T-cell (primary cell): Measurements from ENCODE around the gene TJP1. TPM values are rescaled to one million over a fixed set of nuclear protein-coding genes. Genes with fewer than 3 reads are reported as not detected.

Experiments
- ATAC-seq, 4 experiments: fragments of 200-7000 bp in 3 of 4; fragments of 150-1000 bp in 1 of 4; cut with Tn5 transposase; replicated peaks in 1 of 4; 1 replicate in 3 of 4; 2 replicates in 1 of 4; pipeline ENCODE4 v1.10.0; 2021; ENCODE audit warnings: moderate library complexity in 3 of 4, mild to moderate bottlenecking in 2 of 4, moderate number of reproducible peaks in 1 of 4
- CTCF ChIA-PET, 2 donors: fragments of 300-600 bp; sonication (Branson Sonifier 250); formaldehyde crosslinking; loops; one replicate each; lab custom pipeline; 2022; ENCODE audit warnings: antibody characterized with exemption in 2 of 2; lab: Charles Lee
- POLR2A ChIA-PET, 2 donors: fragments of 300-600 bp; sonication (Branson Sonifier 250); formaldehyde crosslinking; loops; one replicate each; lab custom pipeline; 2022; ENCODE audit warnings: antibody characterized with exemption in 2 of 2; lab: Charles Lee
- DNase-seq, 35 experiments: peaks; one replicate each; pipeline versions ENCODE4 v3.0.0 to v3.0.0-alpha.2; 2013 to 2023
- H3K27ac ChIP-seq: one replicate; pipeline ENCODE4 v1.5.1; 2013; ENCODE audit warnings: low read length
- H3K27me3 ChIP-seq, 2 experiments: replicated peaks in 1 of 2; 1 replicate in 1 of 2; 2 replicates in 1 of 2; pipeline versions ENCODE4 v1.6.1 to v1.7.0; 2013; ENCODE audit warnings: low read length in 1 of 2, mixed read lengths in 1 of 2; ENCODE audit not compliant: control insufficient read depth in 2 of 2, insufficient read depth in 2 of 2; ENCODE audit errors: extremely low read depth in 1 of 2
- H3K36me3 ChIP-seq, 2 donors: 1 replicate in 1 of 2; 2 replicates in 1 of 2; pipeline versions ENCODE4 v1.6.1 to v1.7.0; 2013; ENCODE audit warnings: low read length in 1 of 2; ENCODE audit not compliant: control insufficient read depth in 2 of 2, insufficient read depth in 1 of 2; ENCODE audit errors: extremely low read depth in 1 of 2
- H3K4me1 ChIP-seq, 2 experiments: 1 replicate in 1 of 2; 2 replicates in 1 of 2; pipeline versions ENCODE4 v1.6.1 to v1.7.0; 2013; ENCODE audit warnings: low read length in 2 of 2, mixed read lengths in 1 of 2; ENCODE audit not compliant: insufficient read depth in 2 of 2, control insufficient read depth in 1 of 2; ENCODE audit errors: extremely low read depth in 1 of 2
- H3K4me3 ChIP-seq, 2 donors: 1 replicate in 1 of 2; 2 replicates in 1 of 2; pipeline versions ENCODE4 v1.5.1 to v1.7.0; 2013; ENCODE audit warnings: mild to moderate bottlenecking in 2 of 2, low read length in 1 of 2, moderate library complexity in 1 of 2; ENCODE audit not compliant: control insufficient read depth in 1 of 2; ENCODE audit errors: extremely low read depth in 1 of 2
- H3K9me3 ChIP-seq: 2 replicates; pipeline ENCODE4 v1.7.0; 2013
- H3K27ac Mint-ChIP-seq, 2 donors: one replicate each; pipeline ENCODE4 v1.8.0; 2020 to 2021; ENCODE audit warnings: mild to moderate bottlenecking in 2 of 2, mixed read lengths in 2 of 2
- H3K27me3 Mint-ChIP-seq, 2 donors: one replicate each; pipeline ENCODE4 v1.8.0; 2021 to 2022; ENCODE audit warnings: mixed read lengths in 2 of 2
- H3K36me3 Mint-ChIP-seq: one replicate; pipeline ENCODE4 v1.8.0; 2021; ENCODE audit warnings: mixed read lengths
- H3K4me1 Mint-ChIP-seq, 3 donors: one replicate each; pipeline ENCODE4 v1.8.0; 2020 to 2022; ENCODE audit warnings: mixed read lengths in 3 of 3, mild to moderate bottlenecking in 1 of 3
- H3K4me3 Mint-ChIP-seq, 3 donors: one replicate each; pipeline ENCODE4 v1.8.0; 2020 to 2022; ENCODE audit warnings: mild to moderate bottlenecking in 3 of 3, mixed read lengths in 3 of 3, moderate library complexity in 3 of 3
- H3K9me3 Mint-ChIP-seq, 3 donors: one replicate each; pipeline ENCODE4 v1.8.0; 2020 to 2022; ENCODE audit warnings: mixed read lengths in 3 of 3
- WGBS: methylation state at CpG from one replicate; pipeline ENCODE4 v1.1.5; 2013; ENCODE audit warnings: missing lambda C conversion rate; ENCODE audit not compliant: insufficient coverage; 5-methylcytosine and 5-hydroxymethylcytosine counted together
- total RNA-seq, 35 experiments: library from RNA in 6 of 35; stranded (reverse) in 6 of 35; fragments of 120-200 nt in 1 of 35; gene quantifications; one replicate each; pipeline versions ENCODE4 v1.2.1 to v1.2.4 and lab custom pipeline; 2013 to 2026

Gene TJP1
- total RNA-seq, 5 donors from 2014 or later (not counting 1 experiment from before 2014, with no cell fraction given): 0.41 to 0.73 (median 0.53) TPM; not detected in 2

DNA sequence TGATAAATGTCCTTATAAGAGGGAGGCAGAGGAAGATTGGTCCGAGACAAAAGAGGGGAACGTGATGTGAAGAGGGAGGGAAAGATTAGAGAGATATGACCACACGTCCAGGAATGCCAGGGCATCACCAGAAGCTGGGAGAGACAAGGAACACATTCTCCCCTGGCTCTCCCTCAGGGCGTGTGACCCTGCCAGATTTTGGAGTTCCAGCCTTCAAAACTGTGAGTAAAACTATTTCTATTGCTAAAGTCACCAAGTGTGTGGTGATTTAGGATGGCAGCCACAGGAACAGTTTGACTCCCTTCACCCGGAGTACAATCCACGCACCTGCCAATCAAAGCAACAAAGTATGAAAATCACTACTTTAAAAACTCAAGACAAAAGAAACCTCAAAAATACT is 32.1 kb upstream of the TJP1 start:
- no peak overlapping the region for H3K27ac ChIP-seq
- H3K36me3 Mint-ChIP-seq: no peaks in the 10 kb centered on the region
- peaks cover 0 to 3% of the 10 kb centered on the region in 2 donors for H3K27me3 Mint-ChIP-seq
- 66% methylated on average over 2 of the region's 6 CpGs for WGBS
- H3K27ac Mint-ChIP-seq: no peak overlapping the region
- H3K4me3 Mint-ChIP-seq: no peak overlapping the region
- no peaks in the 10 kb centered on the region for H3K9me3 ChIP-seq
- H3K4me1 ChIP-seq: peaks cover 0 to 1% of the 10 kb centered on the region in 2 experiments
- no peaks in the 10 kb centered on the region for H3K36me3 ChIP-seq
- H3K4me1 Mint-ChIP-seq: no peaks in the 10 kb centered on the region
- peaks cover 0 to 10% of the 10 kb centered on the region in 2 experiments for H3K27me3 ChIP-seq
- ChIA-PET CTCF (no interaction called here), POLR2A (no interaction called here)
- no peak for ATAC-seq
- H3K9me3 Mint-ChIP-seq: peaks cover 0 to 6% (median 0%) of the 10 kb centered on the region in 3 donors
- H3K4me3 ChIP-seq: no peak overlapping the region
- no peak for DNase-seq

DNA sequence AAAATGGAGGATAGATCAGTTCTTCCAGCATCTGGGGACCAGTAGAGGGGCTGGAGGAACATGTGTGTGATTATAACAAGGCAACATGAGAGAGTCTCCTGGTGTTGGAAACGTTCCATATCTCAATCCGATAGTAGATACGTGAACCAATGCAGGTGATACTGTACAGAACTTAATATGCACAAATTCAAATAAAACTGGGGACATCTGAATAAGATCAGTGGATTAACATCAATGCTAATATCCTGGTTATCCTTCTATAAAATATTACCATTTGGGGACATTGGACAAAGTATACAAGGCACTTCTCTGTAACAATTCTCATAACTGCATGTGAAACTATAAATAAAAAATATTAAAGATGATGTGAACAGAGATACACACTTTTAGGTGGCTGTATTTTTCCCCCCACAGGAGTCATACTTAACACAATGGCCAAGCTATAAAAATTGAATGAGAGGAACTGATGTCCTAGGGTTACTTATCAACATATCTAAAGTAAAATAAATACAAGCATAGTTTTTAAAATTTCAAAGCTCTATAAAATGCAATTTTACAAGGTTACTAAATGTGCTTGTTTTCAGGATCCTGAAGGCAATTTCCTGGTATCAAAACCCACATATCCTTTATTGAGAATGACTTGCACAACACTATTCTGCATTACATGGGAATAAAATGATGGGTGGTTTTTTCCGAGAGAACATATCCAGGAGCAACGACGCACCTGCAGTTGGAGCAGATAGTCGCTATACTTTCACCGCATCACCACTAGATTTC is 31.1 kb upstream of the TJP1 start:
- no peaks in the 10 kb centered on the region for H3K36me3 ChIP-seq
- Mint-ChIP-seq H3K27me3 (peaks cover 0 to 3% of the 10 kb centered on the region in 2 donors), H3K4me3 (no peak overlapping the region), H3K9me3 (peaks cover 0 to 6% (median 0%) of the 10 kb centered on the region in 3 donors), H3K4me1 (no peaks in the 10 kb centered on the region), H3K27ac (no peak overlapping the region), H3K36me3 (no peaks in the 10 kb centered on the region)
- H3K27ac ChIP-seq: no peak overlapping the region
- ChIA-PET CTCF (no interaction called here), POLR2A (no interaction called here)
- H3K27me3 ChIP-seq: peaks cover 0 to 8% of the 10 kb centered on the region in 2 experiments
- DNase-seq: no peak
- H3K4me1 ChIP-seq: no peaks in the 10 kb centered on the region
- H3K4me3 ChIP-seq: no peak overlapping the region
- H3K9me3 ChIP-seq: peaks cover 2% of the 10 kb centered on the region
- no peak for ATAC-seq
- WGBS: 82% methylated on average over 4 of the region's 8 CpGs

DNA sequence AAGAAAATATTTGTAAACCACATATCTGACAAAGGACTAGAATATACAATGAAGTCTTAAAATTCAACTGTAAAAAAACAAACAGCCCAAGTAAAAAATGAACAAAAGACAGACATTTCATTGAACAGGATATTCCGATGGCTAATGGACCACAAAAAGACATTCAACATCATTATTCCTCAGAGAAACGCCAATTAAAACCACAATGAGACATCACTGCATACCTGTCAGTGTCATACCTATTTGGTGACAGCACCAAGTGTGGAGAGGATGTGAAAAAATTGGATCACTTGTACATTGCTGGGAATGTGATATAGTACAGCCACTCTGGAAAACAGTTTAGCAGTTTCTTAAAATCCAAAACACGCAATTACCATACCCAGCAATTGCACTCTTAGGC is 29.9 kb upstream of the TJP1 start:
- Histone ChIP-seq H3K4me1 (no peaks in the 10 kb centered on the region), H3K27ac (no peak overlapping the region), H3K27me3 (peaks cover 0 to 8% of the 10 kb centered on the region in 2 experiments), H3K36me3 (no peaks in the 10 kb centered on the region), H3K9me3 (peaks cover 7% of the 10 kb centered on the region), H3K4me3 (no peak overlapping the region)
- no peak for ATAC-seq
- no CpG with 5 or more reads among the region's 3 CpGs for WGBS
- Mint-ChIP-seq H3K4me1 (no peaks in the 10 kb centered on the region), H3K27ac (no peak overlapping the region), H3K9me3 (peaks cover 0 to 14% (median 8%) of the 10 kb centered on the region in 3 donors), H3K27me3 (peaks cover 0 to 3% of the 10 kb centered on the region in 2 donors), H3K36me3 (no peaks in the 10 kb centered on the region), H3K4me3 (no peak overlapping the region)
- ChIA-PET POLR2A (interaction anchor here in 1 of 2 donors (0.6 kb wide), 1 partner anchor 16 kb away, joined by 6 read pairs; no protein-coding TSS in a partner anchor), CTCF (no interaction called here)
- DNase-seq: no peak

DNA sequence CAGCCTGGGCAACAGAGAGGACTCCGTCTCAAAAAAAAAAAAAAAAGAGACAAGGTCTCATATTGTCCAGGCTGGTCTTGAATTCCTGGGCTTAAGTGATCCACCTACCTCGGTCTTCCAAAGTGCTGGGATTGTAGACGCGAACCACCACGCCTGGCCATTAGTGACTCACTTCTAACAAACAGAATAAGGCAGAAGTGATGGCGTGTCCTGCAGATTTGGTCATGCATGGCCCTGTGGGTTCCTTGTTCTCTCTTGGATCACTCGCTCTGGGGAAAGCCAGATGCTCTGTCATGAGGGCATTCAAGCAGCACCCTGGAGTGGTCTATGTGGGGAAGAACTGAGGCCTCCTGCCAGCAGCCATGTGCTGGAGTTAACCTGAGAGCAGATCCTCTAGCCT is 27.4 kb upstream of the TJP1 start:
- H3K9me3 ChIP-seq: peaks cover 7% of the 10 kb centered on the region
- H3K27ac ChIP-seq: no peak overlapping the region
- WGBS: 95% methylated on average over 6 of the region's 7 CpGs
- H3K36me3 ChIP-seq: no peaks in the 10 kb centered on the region
- DNase-seq: no peak
- H3K27me3 ChIP-seq: peaks cover 2 to 10% of the 10 kb centered on the region in 2 experiments
- no peak overlapping the region for H3K4me3 Mint-ChIP-seq
- ATAC-seq: no peak
- H3K4me3 ChIP-seq: no peak overlapping the region
- no peaks in the 10 kb centered on the region for H3K4me1 ChIP-seq
- no peaks in the 10 kb centered on the region for H3K4me1 Mint-ChIP-seq
- no peak overlapping the region for H3K27ac Mint-ChIP-seq
- POLR2A ChIA-PET: no interaction called here
- peaks cover 7 to 26% (median 10%) of the 10 kb centered on the region in 3 donors for H3K9me3 Mint-ChIP-seq
- CTCF ChIA-PET: no interaction called here
- no peaks in the 10 kb centered on the region for H3K36me3 Mint-ChIP-seq
- H3K27me3 Mint-ChIP-seq: peaks cover 8 to 15% of the 10 kb centered on the region in 2 donors

DNA sequence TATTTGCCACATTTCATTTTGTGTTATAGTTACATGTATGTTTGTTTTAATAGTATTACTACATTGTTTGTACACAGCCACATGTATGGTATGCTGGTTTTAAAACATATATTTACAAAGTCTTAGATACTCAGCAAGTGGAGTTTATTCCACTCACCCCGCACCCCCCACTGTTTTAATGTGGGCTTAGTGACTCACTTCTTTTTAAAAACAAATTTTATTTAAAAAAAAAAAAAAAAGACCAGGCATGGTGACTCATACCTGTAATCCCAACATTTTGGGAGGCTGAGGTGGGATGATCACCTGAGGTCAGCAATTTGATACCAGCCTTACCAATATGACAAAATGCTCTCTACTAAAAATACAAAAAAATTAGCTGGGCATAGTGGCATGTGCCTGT is 26.9 kb upstream of the TJP1 start:
- Mint-ChIP-seq H3K27ac (no peak overlapping the region), H3K4me3 (no peak overlapping the region), H3K9me3 (peaks cover 7 to 26% (median 10%) of the 10 kb centered on the region in 3 donors), H3K4me1 (no peaks in the 10 kb centered on the region), H3K27me3 (peaks cover 8 to 20% of the 10 kb centered on the region in 2 donors), H3K36me3 (no peaks in the 10 kb centered on the region)
- H3K4me3 ChIP-seq: no peak overlapping the region
- ATAC-seq (no peak), DNase-seq (no peak)
- H3K27me3 ChIP-seq: peaks cover 2 to 13% of the 10 kb centered on the region in 2 experiments
- no peaks in the 10 kb centered on the region for H3K36me3 ChIP-seq
- H3K4me1 ChIP-seq: no peaks in the 10 kb centered on the region
- no CpG with 5 or more reads among the region's 1 CpG for WGBS
- ChIA-PET CTCF (no interaction called here), POLR2A (no interaction called here)
- H3K9me3 ChIP-seq: peaks cover 7% of the 10 kb centered on the region
- H3K27ac ChIP-seq: no peak overlapping the region

DNA sequence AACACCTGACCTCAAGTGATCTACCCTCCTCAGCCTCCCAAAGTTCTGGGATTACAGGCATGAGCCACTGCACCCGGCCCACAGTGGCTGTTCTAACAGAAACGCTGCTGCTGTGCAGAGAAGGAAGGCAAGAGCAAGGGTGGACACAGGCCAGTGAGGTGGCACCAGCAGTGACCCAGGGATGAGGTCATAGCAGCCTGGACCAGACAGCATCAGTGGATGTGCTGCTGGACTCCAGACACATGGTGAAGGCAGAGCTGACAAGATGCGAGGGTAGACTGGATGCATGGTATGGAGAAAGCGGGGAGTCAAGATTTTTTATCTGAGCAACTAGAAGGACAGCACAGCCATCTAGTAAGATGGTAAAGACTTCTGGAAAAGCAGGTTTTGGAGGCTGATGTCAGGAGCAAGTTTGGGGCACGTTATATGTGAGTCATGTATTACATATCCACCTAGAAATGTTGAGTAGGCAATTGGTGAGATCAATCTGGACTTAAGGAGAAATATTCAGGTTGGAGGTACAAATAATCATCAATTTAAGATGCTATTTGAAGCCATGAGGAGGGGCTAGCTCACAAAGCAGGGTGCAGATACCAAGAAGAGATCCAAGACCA is 22.1 kb upstream of the TJP1 start:
- 76% methylated on average over 4 of the region's 5 CpGs for WGBS
- Mint-ChIP-seq H3K36me3 (no peaks in the 10 kb centered on the region), H3K9me3 (peaks cover 7 to 20% (median 10%) of the 10 kb centered on the region in 3 donors), H3K4me1 (no peaks in the 10 kb centered on the region), H3K27me3 (peaks cover 42 to 57% of the 10 kb centered on the region in 2 donors), H3K27ac (no peak overlapping the region), H3K4me3 (no peak overlapping the region)
- ChIA-PET CTCF (no interaction called here), POLR2A (no interaction called here)
- Histone ChIP-seq H3K27me3 (peaks cover 9 to 19% of the 10 kb centered on the region in 2 experiments), H3K4me1 (no peaks in the 10 kb centered on the region), H3K27ac (no peak overlapping the region), H3K9me3 (peaks cover 7% of the 10 kb centered on the region), H3K4me3 (no peak overlapping the region), H3K36me3 (no peaks in the 10 kb centered on the region)
- no peak for ATAC-seq
- DNase-seq: no peak
